ENCODE results near the gene MXD4.

MXD4 gene

DNA sequence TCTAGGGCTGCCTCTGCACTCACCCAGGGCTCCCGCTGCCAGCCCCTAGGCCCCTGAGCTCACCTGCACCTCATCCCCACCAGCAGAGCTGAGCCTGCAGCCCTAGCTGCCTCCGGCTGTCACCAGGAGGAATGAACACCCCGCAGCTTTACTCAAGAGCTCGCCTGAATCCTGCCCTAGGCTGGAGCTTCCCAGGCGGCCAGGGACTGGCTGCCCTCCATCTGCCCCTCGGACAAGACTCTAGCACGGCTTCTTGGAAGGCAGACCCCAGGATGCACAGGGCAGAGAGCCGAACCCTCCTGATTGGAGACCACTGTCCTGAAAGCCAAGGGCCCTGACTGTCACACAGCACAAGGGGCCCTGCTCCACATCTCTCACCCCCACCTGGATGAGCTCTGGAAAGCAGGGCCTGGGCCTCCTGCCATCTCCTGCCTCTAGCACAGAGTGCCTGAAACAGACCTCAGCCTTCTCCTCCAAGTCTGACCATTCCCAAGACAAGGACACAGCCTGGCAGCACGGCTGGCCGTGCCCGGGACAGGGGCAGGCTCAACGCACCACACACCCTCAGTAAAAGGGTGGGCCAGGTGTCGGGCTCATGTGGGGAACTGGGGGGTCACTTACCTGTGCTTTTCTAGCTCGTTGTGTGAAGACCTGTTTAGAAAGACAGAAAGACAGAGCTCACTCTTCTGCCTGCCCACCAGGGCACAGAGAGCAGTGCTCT lies 4.4 kb downstream of the MXD4 start:
- intact Hi-C loops (cut with DNase I) = no loop called here

DNA sequence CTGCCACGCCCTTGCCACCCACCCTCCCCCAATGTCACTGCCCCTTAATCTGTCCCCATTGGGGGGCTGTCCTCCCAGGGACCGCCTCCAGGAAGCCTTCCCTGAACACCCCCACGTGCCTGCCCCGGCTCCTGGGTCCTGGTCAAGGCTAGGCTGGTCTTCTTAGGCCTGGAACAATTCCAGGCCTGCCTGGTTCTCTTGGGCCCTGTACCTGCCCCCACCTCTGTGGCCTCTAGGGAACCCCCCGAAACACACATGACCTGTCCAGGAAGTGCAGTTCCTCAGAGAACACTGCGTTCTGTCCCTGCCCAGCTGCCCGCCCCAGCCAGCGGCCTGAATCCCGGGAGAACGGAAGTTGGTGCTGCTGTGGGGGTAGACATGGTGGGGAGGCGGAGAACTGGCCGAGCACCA lies 5.1 kb downstream of the MXD4 start:
- DNase-seq = peak in 34 of 42 donors; percentile 1 to 54 (median 17)

More for the DNA sequence above, 4.4 kb downstream of the MXD4 start:
- peak in 34 of 42 donors; percentile 1 to 41 (median 13) for DNase-seq

DNA sequence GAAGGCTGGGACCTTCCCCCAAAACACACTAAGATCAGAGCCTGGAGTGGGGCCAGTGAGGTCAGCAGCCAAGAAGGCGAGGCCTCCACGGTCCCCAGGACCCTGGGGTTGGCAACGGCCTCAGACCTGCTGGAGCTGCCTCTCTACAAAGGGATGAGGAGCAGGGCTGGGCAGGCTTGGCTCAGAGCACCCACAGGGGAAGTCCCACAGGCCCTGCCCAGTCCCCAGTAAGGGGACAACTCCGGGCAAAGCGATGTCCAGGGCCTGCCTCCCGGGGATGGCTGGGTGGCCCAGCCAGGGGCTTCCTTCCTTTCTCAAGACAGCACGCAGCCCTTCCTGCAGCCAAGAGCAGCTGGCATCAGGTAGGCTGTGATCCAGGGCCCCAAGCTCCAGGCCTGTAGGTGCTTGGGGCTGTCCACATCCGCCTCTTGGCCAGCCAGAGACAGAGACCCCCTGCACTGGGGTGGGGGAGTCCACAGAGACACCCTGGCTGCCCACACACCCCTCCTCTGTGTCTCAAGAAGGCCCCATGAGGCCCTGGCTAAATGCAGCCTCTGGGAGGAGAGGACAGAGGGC lies 5.7 kb downstream of the MXD4 start:
- peak in 33 of 42 donors; percentile 0 to 44 (median 15) for DNase-seq
- intact Hi-C loops (cut with DNase I) = no loop called here

More for the DNA sequence above, 5.1 kb downstream of the MXD4 start:
- intact Hi-C loops (cut with DNase I) = no loop called here

DNA sequence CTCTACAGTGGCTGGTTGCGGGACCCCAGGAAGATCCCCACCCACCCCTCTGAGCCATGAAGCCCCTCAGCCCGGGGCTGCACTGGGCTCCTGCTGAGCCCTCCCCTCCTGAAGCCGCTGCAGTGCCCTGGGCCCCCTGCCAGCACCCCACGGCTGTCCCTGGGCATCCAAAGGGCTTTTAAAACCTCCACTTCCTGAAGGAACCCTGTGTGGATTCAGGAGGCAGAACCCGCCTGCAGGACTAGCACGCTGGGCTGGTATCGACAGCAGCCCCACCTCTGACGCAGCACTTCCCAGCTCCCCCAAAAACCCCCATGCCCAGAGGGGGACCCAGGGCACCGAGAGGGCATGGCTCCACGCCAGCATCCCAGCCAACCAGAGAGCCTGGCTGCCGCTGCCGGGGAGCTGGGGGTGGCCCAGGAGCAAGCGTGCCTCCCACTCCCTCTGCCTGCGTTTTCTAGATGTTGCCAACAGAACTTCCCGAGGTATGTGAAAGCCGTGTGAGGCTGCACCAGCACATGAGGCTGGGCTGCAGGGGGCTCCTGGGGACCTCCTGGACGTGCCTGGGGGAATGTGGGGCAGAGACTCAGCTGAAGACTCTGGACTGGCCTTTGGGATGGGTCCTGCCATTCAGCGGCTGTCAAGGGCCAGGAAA lies 6.3 kb downstream of the MXD4 start:
- DNase-seq = peak; percentile 24 to 90 (median 72)
- intact Hi-C loops (cut with DNase I) = no loop called here

DNA sequence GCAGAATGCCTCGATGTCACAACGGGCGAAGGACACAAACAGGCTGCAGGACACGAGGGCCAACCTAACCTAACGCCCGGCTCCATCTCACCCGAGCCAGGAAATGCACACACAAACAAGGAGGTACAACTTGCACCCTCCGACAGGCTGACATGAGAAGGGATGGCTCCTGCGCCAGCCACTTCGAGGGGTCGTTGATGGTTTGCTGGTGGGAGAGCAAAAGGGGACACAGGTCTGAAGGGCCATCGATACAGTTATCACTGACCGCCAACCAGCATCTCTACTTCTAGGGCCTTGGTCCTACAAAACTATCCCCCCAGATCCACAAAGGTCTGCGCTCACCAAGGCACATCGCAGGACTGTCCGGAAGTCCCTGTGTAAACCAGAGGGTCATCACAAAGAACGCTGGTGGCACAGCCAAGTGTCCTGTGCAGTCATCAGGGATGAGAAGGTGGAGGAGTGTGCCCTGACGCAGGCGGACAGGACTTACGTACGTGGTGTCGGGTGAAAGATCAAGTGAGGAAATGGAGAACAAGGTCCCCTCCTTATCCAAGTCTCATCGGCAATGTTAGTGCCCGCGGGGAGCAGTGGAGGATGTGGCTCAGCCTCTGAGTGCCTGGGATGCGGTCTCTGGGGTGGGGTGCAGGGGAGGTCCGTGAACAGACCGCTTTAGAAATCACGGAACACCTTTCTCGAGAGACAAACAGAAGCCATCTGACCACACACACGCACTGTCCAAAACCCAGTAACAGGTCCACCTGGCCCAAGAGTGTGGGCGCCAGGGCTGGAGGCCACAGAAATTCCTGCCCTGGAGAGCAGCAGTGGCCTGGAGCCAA lies 7.0 kb downstream of the MXD4 start:
- DNase-seq = peak in 30 of 42 donors; percentile 0 to 40 (median 8)
- intact Hi-C loops (cut with DNase I) = no loop called here

DNA sequence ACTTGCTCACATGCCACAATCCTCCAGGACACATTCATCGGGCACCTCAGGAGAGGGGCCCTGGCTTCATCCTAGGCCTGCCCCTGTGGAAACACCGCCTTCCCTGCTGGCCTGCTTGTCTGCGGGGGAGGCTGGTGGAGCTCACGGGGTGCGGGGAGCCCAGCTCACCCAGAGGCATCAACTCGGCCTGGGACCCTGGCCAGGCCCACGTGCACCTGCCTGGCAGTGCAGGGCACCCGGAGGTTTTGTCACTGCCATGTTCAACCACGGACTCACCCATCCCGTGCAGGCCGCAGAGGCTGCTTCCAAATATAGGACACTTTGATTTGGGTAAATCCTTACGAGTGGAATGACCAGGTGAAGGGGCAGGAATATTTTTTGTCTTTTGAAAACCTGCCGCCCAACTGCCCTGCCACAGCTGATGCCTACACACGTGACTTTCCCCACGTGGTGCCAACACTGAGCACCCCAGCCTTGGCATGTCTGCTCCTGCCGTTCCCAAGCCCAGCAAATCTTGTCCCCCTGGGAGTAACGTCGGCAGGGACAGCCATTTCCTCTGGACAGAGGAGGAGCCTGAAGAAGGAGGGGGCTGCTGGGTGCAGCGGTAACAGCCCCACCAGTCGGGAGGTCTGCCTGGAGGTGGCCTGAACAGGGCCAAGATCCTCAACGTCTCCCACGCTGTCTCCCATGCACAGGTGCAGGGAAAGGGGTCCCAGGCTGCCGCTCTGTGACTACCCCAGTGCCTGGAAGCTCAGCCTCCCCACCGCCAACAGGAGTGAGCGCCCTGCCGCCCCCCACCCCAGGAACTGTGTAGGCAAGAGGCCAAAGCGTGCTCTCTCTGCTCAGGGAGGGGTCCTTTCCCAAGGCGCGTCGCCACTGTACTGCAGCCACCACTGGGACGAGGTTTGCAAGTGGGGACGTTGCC lies 8.5 kb downstream of the MXD4 start:
- intact Hi-C loops (cut with DNase I) = no loop called here
- peak in 31 of 42 donors; percentile 0 to 39 (median 8) for DNase-seq

DNA sequence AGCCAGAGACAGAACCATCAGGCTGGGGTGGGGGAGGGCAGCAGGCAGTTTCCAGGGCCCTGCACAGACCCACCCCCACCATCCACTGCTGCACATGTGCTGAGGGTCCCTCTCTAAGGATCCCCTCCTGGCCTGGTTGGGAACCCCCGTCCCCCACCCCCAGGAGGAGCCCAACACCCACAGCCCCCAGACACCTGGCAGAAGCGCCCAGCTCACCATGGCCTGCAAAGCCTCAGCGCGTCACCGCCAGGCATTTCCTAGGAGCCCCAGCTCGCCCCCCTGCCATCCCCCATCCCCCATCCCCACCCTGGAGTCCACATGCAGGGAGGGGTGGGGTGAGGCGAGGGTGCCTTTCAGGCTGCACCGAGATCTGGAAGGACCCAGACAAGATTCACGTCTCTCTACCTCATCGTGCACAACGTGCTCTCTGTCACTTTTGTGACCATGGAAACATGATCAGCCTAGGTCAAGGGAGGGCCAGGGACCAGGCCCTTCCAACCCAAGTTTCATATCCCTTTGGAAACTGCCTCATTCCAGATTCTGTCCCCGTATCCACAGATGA lies 9.3 kb downstream of the MXD4 start:
- intact Hi-C loops (cut with DNase I) = no loop called here
- DNase-seq = peak in 7 of 42 donors; percentile 1 to 7 (median 4)

DNA sequence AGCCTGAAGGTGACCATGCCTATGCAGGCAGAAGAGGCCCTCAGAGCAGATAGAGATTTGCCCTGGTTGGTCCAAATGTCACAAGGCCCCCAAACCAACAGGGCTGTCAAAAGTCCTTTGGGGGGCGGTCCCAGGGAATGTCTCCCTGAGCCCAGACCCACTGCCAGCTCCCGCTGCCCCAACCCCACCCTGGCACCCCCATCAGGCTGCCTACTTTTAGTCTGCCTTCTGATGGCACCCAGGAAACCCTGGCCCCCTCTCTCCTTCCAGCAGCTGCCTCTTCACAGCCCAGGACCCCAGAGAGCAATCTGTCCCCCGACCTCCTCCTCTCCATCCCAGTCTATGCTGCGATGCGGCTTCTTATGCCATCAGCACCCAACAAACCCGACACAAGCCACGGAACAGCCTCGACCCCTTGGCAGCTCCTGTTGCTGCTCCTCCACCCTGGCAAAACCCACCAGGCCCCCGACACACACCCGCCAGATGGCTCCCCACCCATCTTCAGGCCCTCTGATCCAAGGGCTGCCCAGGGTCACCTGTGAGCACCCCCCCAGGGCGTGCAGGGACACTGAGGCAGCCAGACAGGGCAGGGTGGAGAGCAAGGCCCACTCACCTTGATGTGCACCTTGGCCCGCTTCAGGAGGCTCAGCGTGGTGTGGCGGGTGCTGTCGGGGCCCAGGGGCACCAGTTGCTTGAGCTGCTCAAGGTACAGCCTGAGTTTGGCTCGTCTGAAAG lies 9.9 kb downstream of the MXD4 start:
- DNase-seq = peak in 15 of 42 donors; percentile 0 to 34 (median 6)

DNA sequence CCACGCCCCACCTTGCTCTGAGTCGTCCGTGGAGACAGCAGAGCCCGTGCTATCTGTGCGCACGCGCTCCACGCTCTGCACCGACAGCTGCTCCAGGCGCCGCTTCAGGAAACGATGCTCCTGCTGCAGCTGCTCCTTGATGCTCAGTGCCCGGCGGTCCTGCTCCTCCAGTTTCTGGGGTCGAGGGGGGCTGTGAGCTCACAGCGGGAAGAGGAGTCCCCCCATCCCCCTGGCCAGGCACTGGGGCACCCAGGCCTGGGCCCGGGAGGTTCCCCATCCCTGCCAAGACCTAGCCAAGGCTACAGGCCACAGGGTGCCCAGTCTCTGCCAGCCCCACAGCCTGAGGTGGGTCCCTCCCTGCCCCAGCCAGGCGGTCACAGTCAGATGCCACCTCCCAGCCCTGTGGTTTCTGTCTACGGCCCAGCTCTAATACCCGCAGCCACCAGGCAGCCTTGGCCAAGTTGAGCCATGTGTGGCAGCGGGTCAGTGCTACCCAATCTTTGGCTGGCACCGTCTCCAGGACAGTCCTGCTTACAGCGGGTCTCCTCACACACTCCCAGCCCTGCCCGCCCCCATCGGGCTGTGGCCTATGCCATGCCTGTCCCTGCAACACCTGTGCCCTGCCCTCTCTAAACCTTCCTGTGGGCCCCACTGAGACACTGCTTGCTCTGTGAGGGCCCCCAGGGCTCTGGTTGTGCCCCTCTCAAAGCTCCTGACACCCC lies 10.7 kb downstream of the MXD4 start:
- intact Hi-C loops (cut with DNase I) = no loop called here
- DNase-seq = peak in 26 of 42 donors; percentile 0 to 35 (median 7)

More for the DNA sequence above, 9.9 kb downstream of the MXD4 start:
- intact Hi-C loops (cut with DNase I) = no loop called here

DNA sequence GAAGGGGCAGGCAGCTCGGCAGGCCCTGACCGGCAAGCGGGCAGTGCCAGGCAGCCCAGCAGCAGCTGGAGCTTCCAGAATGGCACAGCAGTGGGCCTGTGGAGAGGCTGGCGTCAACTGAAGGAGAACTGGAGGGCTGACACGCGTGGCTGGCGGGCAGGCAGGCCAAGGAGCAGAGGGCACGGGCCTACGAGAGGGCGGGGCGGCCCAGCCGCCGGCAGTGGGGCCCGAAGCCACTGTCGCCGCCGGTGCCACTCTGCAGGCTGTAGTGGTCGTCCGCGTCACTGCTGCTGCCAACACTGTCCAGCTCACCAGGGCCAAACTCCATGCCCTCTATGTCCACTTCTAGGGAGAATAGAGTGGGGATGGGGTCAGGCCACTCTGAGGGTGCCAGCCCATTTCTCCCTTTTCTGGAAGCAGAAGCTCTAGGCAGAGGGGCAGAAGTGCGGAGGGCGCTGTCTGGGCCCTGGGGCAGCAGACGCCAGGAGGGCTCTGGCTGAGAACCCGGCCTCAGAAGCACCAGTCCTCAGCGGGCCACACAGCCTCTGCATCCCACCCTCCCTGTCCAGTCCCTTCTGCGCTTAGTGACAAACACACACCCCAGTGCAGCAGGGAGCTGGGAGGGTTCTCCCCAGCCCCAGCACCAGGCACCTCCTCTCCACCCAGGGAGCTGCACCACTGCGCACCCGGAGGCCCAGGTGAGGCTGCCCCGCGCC lies 11.4 kb downstream of the MXD4 start:
- intact Hi-C loops (cut with DNase I) = no loop called here
- peak in 22 of 42 donors; percentile 0 to 36 (median 6) for DNase-seq

DNA sequence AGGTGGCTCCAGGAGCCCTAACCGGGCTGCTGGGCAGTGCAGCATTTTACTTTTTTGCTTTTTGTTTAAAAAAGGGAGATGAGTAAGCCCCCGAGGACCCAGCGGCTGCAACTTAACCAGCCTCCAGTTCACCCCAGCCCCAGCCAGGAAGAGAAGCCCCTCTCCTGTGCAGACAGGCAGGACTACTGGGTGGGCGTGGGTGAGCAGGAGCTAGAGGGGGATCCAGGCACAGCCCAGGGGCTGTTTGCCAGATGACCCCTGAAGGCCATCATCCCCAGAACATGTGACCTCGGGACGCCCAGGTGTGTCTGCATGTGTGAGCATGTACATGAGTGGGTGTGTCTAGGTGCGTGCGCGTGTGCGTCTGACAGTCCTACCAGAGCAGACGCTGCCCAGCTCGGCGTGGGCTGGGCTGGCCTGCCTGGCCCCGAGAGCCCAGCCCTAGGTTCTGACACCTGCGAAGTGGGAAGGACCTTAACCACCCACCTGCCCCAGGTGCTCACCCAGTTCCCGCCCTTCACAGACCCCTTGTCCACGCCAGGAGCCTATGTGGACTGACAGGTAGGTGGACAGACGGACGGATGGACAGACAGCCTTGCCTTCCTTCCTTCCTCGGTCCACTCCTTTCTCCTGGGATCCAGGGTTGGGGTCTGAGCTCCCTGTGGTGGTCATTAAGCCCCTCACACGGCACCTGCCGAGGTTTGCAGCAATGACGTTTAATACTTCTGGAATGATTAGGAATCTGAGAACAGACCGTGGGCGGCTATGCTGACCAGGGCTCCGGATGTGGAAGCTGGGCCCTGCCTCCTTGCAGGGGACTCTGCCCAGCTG lies 12.2 kb downstream of the MXD4 start:
- DNase-seq = peak in 23 of 42 donors; percentile 1 to 35 (median 7)
- intact Hi-C loops (cut with DNase I) = no loop called here

DNA sequence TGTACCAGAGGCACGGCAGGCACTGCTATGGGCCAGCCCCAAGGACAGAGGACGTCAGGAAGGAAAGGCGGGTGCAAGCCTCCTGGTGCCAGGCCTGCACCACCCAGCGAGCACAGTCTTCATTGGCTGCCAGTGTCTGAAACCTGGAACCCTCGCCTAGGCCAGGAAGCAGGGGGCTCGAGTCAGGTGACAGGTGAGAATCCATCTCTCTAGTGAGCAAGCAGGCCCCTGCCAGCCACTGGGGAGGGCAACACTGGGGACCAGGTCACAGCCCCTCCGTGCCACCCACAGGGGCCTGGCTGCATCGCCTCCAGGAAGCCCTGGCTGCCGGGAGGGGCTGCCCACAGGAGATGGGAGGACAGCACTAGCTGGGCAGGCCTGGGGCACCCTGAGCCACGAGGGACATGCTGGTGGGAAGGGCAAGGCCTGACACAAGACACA lies 13.1 kb downstream of the MXD4 start:
- peak in 18 of 42 donors; percentile 1 to 38 (median 10) for DNase-seq
- intact Hi-C loops (cut with DNase I) = no loop called here

DNA sequence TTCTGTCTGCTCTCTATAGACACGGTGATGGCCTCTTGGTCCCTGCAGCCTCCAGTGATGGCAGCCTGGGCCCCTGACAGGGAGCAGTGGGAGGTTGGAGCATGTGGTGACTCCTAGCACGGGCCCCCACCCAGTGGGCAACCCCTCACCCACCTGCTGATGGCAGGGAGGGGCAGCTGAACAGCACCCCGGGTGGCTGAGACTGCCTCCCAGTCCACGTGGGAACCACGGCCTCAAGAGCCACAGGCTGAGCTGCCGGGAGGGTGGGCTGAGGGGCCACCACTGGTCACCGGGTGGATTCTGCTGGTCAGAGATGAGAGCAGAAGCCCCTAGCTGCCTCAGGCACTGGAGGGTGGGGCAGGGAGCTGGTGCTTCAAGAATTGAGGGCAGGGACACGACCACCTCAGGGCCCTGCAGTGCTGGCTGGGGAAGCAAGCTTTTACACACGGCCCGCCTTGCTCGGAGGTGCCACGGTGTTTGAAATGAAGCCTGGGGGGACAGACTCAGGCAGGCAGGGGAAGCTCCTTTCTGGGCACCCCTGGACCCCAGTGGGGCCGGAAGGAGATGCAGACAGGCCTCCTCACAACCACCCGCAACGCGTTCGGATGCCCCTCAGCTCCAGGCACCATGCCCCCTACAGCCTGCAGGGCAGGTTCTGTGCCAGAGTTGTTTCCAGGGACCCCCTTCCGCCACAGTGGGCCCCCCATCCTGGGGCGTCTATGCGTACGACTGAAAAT lies 13.7 kb downstream of the MXD4 start:
- intact Hi-C loops (cut with DNase I) = no loop called here
- peak in 13 of 42 donors; percentile 0 to 37 (median 7) for DNase-seq

Measured in head of caudate nucleus (tissue), 42 donors.